ENCODE data around the gene UGT2B17. TPM values are rescaled to one million over a fixed set of nuclear protein-coding genes. Genes with fewer than 3 reads are reported as not detected.

The UGT2B17 gene
- total and polyA plus RNA-seq, 10 of the 15 experiments (the other 5 are each of a cell fraction or from before 2014, with no cell fraction given), result 0.15 TPM; not detected in 9

DNA sequence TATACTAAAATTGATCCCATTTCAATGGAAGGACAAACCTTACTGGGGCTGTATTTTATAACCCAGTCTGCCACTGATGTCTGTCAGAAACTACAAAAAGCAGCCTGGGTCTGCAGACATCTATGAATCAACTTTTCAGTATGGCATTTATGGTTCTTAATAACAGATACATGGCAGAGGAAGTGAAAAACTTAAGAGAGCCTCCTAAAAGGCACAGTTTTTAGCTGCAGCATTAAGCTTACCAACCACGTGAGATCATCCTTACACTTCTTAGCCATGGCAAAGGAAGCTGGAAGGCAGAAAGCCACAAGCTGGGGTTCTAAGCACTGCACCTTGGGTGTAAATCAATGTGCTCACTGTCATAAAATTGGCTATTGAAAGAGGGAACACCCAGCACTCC lies 16.6 kb upstream of the UGT2B17 start:
- RAD21 ChIA-PET (ENCODE audit: unreplicated experiment), result no interaction called here
- no peaks in the 10 kb centered on the region for H3K27me3 ChIP-seq (replicated peaks in 1 of 2; ENCODE audit: control insufficient read depth in 2 of 2, insufficient read depth in 2 of 2, low read length in 1 of 2)
- ATAC-seq (no peak), DNase-seq (ENCODE audit: low read depth, low spot score) (no peak), FAIRE-seq (no peak)
- POLR2A ChIA-PET, result no interaction called here
- H3K4me3 ChIP-seq, result no peak overlapping the region
- intact Hi-C loops (cut with micrococcal nuclease; ENCODE audit: unreplicated experiment), result no loop called here
- H3K27ac ChIP-seq (ENCODE audit: control insufficient read depth, insufficient read depth), result no peak overlapping the region
- H3K9ac ChIP-seq (ENCODE audit: control insufficient read depth, insufficient read depth, low read length), result no peak overlapping the region
- no TSS peak for BruUV-seq (replicated peaks)
- in situ Hi-C loops (cut with MboI), result loop anchor here (25.0 kb wide), 1 partner anchor 95 kb away; no protein-coding TSS in a partner anchor
- no peaks in the 10 kb centered on the region for H4K20me1 ChIP-seq (ENCODE audit: control insufficient read depth, insufficient read depth)
- H3K9me3 ChIP-seq (replicated peaks; ENCODE audit: control insufficient read depth, insufficient read depth, low read length), result no peaks in the 10 kb centered on the region
- no CpG with 5 or more reads among the region's 1 CpG for WGBS (ENCODE audit: insufficient coverage, insufficient replicate concordance, low lambda C conversion rate, missing lambda C conversion rate)
- no peak overlapping the region for H2AFZ ChIP-seq (ENCODE audit: control insufficient read depth, low read depth, low read length)
- H3K4me2 ChIP-seq (ENCODE audit: control insufficient read depth, insufficient read depth), result no peak overlapping the region
- CTCF ChIA-PET, result no interaction called here
- H3K4me1 ChIP-seq (ENCODE audit: control insufficient read depth, insufficient read depth, low read length), result no peaks in the 10 kb centered on the region
- H3K36me3 ChIP-seq (ENCODE audit: control insufficient read depth in 2 of 2, insufficient read depth in 2 of 2, low read length in 1 of 2), result no peaks in the 10 kb centered on the region
- no peak for TF ChIP-seq ZSCAN29 (IDR thresholded peaks at IDR 0.05)
- no peak for TF ChIP-seq MYC (IDR thresholded peaks at IDR 0.05; ENCODE audit: insufficient read depth, insufficient read length, insufficient replicate concordance, low read length, severe bottlenecking)
- no peak for TF ChIP-seq SRF (IDR thresholded peaks at IDR 0.05; ENCODE audit: low read depth in 2 of 2, low read length in 2 of 2)
- H3K79me2 ChIP-seq (ENCODE audit: control insufficient read depth, insufficient read depth, low read length), result no peaks in the 10 kb centered on the region
- SMC1A ChIA-PET (ENCODE audit: uncharacterized antibody, unreplicated experiment), result no interaction called here

DNA sequence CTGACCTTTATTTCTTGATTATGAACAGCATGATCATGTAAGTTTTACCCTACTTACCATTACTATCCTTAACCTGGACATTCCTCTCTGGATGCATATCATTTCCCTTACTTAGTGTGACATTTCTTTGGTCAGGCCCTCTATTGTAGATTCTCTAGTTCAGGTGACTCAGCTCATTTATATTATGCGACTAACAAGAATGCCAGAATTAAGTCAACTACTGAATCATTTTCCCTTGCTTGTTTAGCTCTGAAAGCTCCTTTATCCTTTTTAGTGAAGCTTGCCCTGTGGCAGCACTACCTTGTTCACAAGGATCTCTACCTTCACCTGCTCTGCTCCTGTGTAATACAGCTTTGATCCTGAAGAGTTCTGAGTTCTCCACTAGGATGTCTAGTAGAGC lies 15.1 kb upstream of the UGT2B17 start:
- Histone ChIP-seq H3K79me2 (ENCODE audit: control insufficient read depth, insufficient read depth, low read length) (no peaks in the 10 kb centered on the region), H4K20me1 (ENCODE audit: control insufficient read depth, insufficient read depth) (no peaks in the 10 kb centered on the region), H3K4me3 (no peak overlapping the region), H3K27me3 (replicated peaks in 1 of 2; ENCODE audit: control insufficient read depth in 2 of 2, insufficient read depth in 2 of 2, low read length in 1 of 2) (no peaks in the 10 kb centered on the region), H3K4me2 (ENCODE audit: control insufficient read depth, insufficient read depth) (no peak overlapping the region), H3K9me3 (replicated peaks; ENCODE audit: control insufficient read depth, insufficient read depth, low read length) (no peaks in the 10 kb centered on the region), H2AFZ (ENCODE audit: control insufficient read depth, low read depth, low read length) (no peak overlapping the region), H3K36me3 (ENCODE audit: control insufficient read depth in 2 of 2, insufficient read depth in 2 of 2, low read length in 1 of 2) (no peaks in the 10 kb centered on the region), H3K27ac (ENCODE audit: control insufficient read depth, insufficient read depth) (no peak overlapping the region), H3K9ac (ENCODE audit: control insufficient read depth, insufficient read depth, low read length) (no peak overlapping the region), H3K4me1 (ENCODE audit: control insufficient read depth, insufficient read depth, low read length) (no peaks in the 10 kb centered on the region)
- WGBS (ENCODE audit: insufficient coverage, insufficient replicate concordance, low lambda C conversion rate, missing lambda C conversion rate), result no CpG with 5 or more reads among the region's 1 CpG
- TF ChIP-seq CBX3 (IDR thresholded peaks at IDR 0.05; ENCODE audit: borderline replicate concordance, low read depth), result no peak
- no peak for TF ChIP-seq MYB (IDR thresholded peaks at IDR 0.05; ENCODE audit: borderline replicate concordance, low read depth, low read length)
- TF ChIP-seq ZNF217 (IDR thresholded peaks at IDR 0.05), result no peak
- TF ChIP-seq NFXL1 (IDR thresholded peaks at IDR 0.05; ENCODE audit: borderline replicate concordance), result no peak
- TF ChIP-seq DPF2 (IDR thresholded peaks at IDR 0.05), result no peak
- TF ChIP-seq SMARCA5 (IDR thresholded peaks at IDR 0.05), result no peak
- TF ChIP-seq POLR2A (IDR thresholded peaks at IDR 0.05; ENCODE audit: low read depth, low read length), result no peak
- TF ChIP-seq MXI1 (IDR thresholded peaks at IDR 0.05; ENCODE audit: low read depth, low read length), result no peak
- TF ChIP-seq ZNF24 (IDR thresholded peaks at IDR 0.05), result no peak
- no peak for TF ChIP-seq CBX5 (IDR thresholded peaks at IDR 0.05; ENCODE audit: low read depth)
- ATAC-seq (no peak), DNase-seq (ENCODE audit: low read depth, low spot score) (no peak), FAIRE-seq (no peak)
- POLR2A ChIA-PET, result no interaction called here
- intact Hi-C loops (cut with micrococcal nuclease; ENCODE audit: unreplicated experiment), result no loop called here
- RAD21 ChIA-PET (ENCODE audit: unreplicated experiment), result no interaction called here
- CTCF ChIA-PET, result no interaction called here
- BruUV-seq (replicated peaks), result no TSS peak
- SMC1A ChIA-PET (ENCODE audit: uncharacterized antibody, unreplicated experiment), result no interaction called here
- in situ Hi-C loops (cut with MboI), result loop anchor here (25.0 kb wide), 1 partner anchor 96 kb away; no protein-coding TSS in a partner anchor
